Body of pancreas (tissue), 4 donors: ENCODE results near the gene TOP3B. TPM values are rescaled to one million over a fixed set of nuclear protein-coding genes. Genes with fewer than 3 reads are reported as not detected.
A peak's percentile ranks its signal among the peaks of the same experiment; 100 is the strongest.

Source experiments
- ATAC-seq: fragments of 150-250 bp; one replicate; pipeline ENCODE4 v1.9.1; 2016
- DNase-seq, 4 donors: peaks; one replicate each; pipeline ENCODE4 v3.0.0-alpha.2; 2019
- H3K27ac ChIP-seq, 4 donors: fragments of 200-600 bp; sonication (generic); 1 replicate in 3 of 4; 2 replicates in 1 of 4; pipeline versions ENCODE4 v1.5.1 to v1.6.1; 2016 to 2019; ENCODE audit warnings: mild to moderate bottlenecking in 1 of 4, mixed read lengths in 1 of 4, moderate library complexity in 1 of 4
- H3K27me3 ChIP-seq, 2 donors: fragments of 200-600 bp; sonication (generic); one replicate each; pipeline ENCODE4 v1.6.0; 2016; ENCODE audit warnings: mild to moderate bottlenecking in 1 of 2
- H3K36me3 ChIP-seq, 2 donors: fragments of 200-600 bp; sonication (generic); replicated peaks in 1 of 2; 2 replicates each; pipeline ENCODE4 v1.5.1; 2016; ENCODE audit warnings: low read depth in 2 of 2; ENCODE audit not compliant: insufficient read depth in 1 of 2
- H3K4me1 ChIP-seq: fragments of 200-600 bp; sonication (generic); one replicate; pipeline ENCODE4 v1.6.0; 2016
- H3K4me3 ChIP-seq, 2 donors: fragments of 200-600 bp; sonication (generic); 1 replicate in 1 of 2; 2 replicates in 1 of 2; pipeline ENCODE4 v1.5.1; 2016 to 2019
- H3K9me3 ChIP-seq, 3 donors: fragments of 200-600 bp; sonication (generic); 1 replicate in 2 of 3; 2 replicates in 1 of 3; pipeline ENCODE4 v1.5.1; 2016
- CTCF ChIP-seq, 7 experiments: fragments of 450-650 bp in 4 of 7; fragments of 200-600 bp in 3 of 7; sonication (generic) in 3 of 7; IDR thresholded peaks; one replicate each; pipeline ENCODE4 v1.5.1; 2016 to 2019; ENCODE audit warnings: antibody characterized with exemption in 7 of 7
- POLR2A ChIP-seq, 3 donors: fragments of 450-650 bp; IDR thresholded peaks; one replicate each; pipeline ENCODE4 v1.6.1; 2016; ENCODE audit warnings: antibody characterized with exemption in 3 of 3, mild to moderate bottlenecking in 2 of 3
- WGBS, 2 donors: methylation state at CpG; one replicate each; pipeline ENCODE4 v1.1.5; 2017; 5-methylcytosine and 5-hydroxymethylcytosine counted together
- intact Hi-C: fragments of 100-400 bp; cut with DNase I; formaldehyde crosslinking; loops from one replicate; pipeline ENCODE4 v1.15.1; 2023
- total RNA-seq, 2 donors: library from RNA; depleted of rRNA; stranded (reverse); fragments of >200 nt; gene quantifications; one replicate each; pipeline ENCODE4 v1.1.0, GENCODE V29; 2016

The TOP3B gene
- total RNA-seq, 2 donors from 2014 or later: 19.2 to 48.8 TPM

- intact Hi-C loops: no loop called here
- no peak for DNase-seq
- H3K4me3 ChIP-seq: no peak overlapping the region
Measured at GRCh38 chr22:21938906-21939305, 43.7 kb downstream of the TOP3B start.

GRCh38 chr22:21938071-21938822, 44.3 kb downstream of the TOP3B start:
- Histone ChIP-seq H3K27me3 (no peaks in the 10 kb centered on the region), H3K4me3 (peak overlapping the region; percentile 24 to 32), H3K9me3 (no peaks in the 10 kb centered on the region), H3K4me1 (peaks cover 34% of the 10 kb centered on the region), H3K27ac (peak overlapping the region; percentile 86 to 95 (median 93)), H3K36me3 (peaks cover 0 to 3% of the 10 kb centered on the region in 2 donors)
- peak; percentile 92 to 95 (median 94) for DNase-seq
- TF ChIP-seq POLR2A (IDR thresholded peaks at IDR 0.05): peak; percentile 26 to 73 (median 72)
- peak; percentile 95 to 99 (median 98) for TF ChIP-seq CTCF (IDR thresholded peaks at IDR 0.05)
- 1 to 2% methylated on average over 32 to 42 of the region's 42 CpGs for WGBS, 2 donors
- intact Hi-C loops: no loop called here
- peak; percentile 86 for ATAC-seq

More at GRCh38 chr22:21938906-21939305, 43.7 kb downstream of the TOP3B start:
- TF ChIP-seq CTCF (IDR thresholded peaks at IDR 0.05): no peak
- no peak for TF ChIP-seq POLR2A (IDR thresholded peaks at IDR 0.05)
- peaks cover 34% of the 10 kb centered on the region for H3K4me1 ChIP-seq
- H3K9me3 ChIP-seq: no peaks in the 10 kb centered on the region
- WGBS, 2 donors: 58 to 64% methylated on average over 4 to 11 of the region's 11 CpGs
- H3K27ac ChIP-seq: peak overlapping the region in 3 of 4 donors; percentile 86 to 95 (median 91)
- no peaks in the 10 kb centered on the region for H3K36me3 ChIP-seq
- H3K27me3 ChIP-seq: no peaks in the 10 kb centered on the region
- ATAC-seq: no peak

GRCh38 chr22:21937821-21938070, 44.8 kb downstream of the TOP3B start:
- Histone ChIP-seq H3K4me1 (peaks cover 31% of the 10 kb centered on the region), H3K36me3 (peaks cover 0 to 8% of the 10 kb centered on the region in 2 donors), H3K27ac (peak overlapping the region; percentile 86 to 95 (median 93)), H3K4me3 (no peak overlapping the region), H3K9me3 (no peaks in the 10 kb centered on the region), H3K27me3 (no peaks in the 10 kb centered on the region)
- ATAC-seq (no peak), DNase-seq (no peak)
- 0 to 4% methylated on average over 4 to 8 of the region's 8 CpGs for WGBS, 2 donors
- TF ChIP-seq POLR2A (IDR thresholded peaks at IDR 0.05) (no peak), CTCF (IDR thresholded peaks at IDR 0.05) (no peak)
- intact Hi-C loops: no loop called here

GRCh38 chr22:21937041-21937820, 45.4 kb downstream of the TOP3B start:
- 68 to 70% methylated on average over 17 to 20 of the region's 20 CpGs for WGBS, 2 donors
- H3K4me1 ChIP-seq: peaks cover 29% of the 10 kb centered on the region
- H3K27me3 ChIP-seq: no peaks in the 10 kb centered on the region
- peaks cover 0 to 11% of the 10 kb centered on the region in 2 donors for H3K36me3 ChIP-seq
- ATAC-seq (no peak), DNase-seq (peak in 3 of 4 donors; percentile 51 to 63 (median 59))
- H3K4me3 ChIP-seq: no peak overlapping the region
- peak overlapping the region; percentile 86 to 95 (median 93) for H3K27ac ChIP-seq
- TF ChIP-seq CTCF (IDR thresholded peaks at IDR 0.05): no peak
- intact Hi-C loops: no loop called here
- H3K9me3 ChIP-seq: no peaks in the 10 kb centered on the region
